ENCODE results near the gene CREB3L2. TPM values are rescaled to one million over a fixed set of nuclear protein-coding genes. Genes with fewer than 3 reads are reported as not detected.

The CREB3L2 gene
- total and polyA plus RNA-seq, 2 of the 8 experiments (the other 6 are each of a cell fraction or from before 2014, with no cell fraction given) = 14.4 to 48.3 TPM

- no peak for TF ChIP-seq CEBPB (IDR thresholded peaks at IDR 0.05; ENCODE audit: low read depth, low read length)
- TF ChIP-seq SRF (IDR thresholded peaks at IDR 0.05; ENCODE audit: low read depth, low read length) = no peak
- no peak for TF ChIP-seq RBBP5 (IDR thresholded peaks at IDR 0.05; ENCODE audit: borderline replicate concordance, low read depth, low read length)
Measured at GRCh38 chr7:137985253-137985896, 16.5 kb downstream of the CREB3L2 start (continued).
